GM19395 (cell line): ENCODE data around the gene ICAM4.
"Not testable (repeated sequence)": the region's sequence is repeated elsewhere in the genome, so short reads cannot be mapped to it uniquely, and the experiment has no call there.

Experiments
- ATAC-seq: cut with Tn5 transposase; IDR thresholded peaks from one replicate; pipeline ENCODE4 v1.9.1; 2021; ENCODE audit warnings: mild to moderate bottlenecking, moderate library complexity; ENCODE audit not compliant: unreplicated experiment

ICAM4 gene

DNA sequence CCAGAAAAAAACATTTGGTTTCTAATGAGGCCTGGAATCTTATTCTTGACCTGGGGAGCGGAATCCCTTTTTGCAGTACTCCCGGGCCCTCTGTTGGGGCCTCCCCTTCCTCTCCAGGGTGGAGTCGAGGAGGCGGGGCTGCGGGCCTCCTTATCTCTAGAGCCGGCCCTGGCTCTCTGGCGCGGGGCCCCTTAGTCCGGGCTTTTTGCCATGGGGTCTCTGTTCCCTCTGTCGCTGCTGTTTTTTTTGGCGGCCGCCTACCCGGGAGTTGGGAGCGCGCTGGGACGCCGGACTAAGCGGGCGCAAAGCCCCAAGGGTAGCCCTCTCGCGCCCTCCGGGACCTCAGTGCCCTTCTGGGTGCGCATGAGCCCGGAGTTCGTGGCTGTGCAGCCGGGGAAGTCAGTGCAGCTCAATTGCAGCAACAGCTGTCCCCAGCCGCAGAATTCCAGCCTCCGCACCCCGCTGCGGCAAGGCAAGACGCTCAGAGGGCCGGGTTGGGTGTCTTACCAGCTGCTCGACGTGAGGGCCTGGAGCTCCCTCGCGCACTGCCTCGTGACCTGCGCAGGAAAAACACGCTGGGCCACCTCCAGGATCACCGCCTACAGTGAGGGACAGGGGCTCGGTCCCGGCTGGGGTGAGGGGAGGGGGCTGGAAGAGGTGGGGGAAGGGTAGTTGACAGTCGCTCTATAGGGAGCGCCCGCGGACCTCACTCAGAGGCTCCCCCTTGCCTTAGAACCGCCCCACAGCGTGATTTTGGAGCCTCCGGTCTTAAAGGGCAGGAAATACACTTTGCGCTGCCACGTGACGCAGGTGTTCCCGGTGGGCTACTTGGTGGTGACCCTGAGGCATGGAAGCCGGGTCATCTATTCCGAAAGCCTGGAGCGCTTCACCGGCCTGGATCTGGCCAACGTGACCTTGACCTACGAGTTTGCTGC lies at the start of gene ICAM4:
ICAM4 (plus strand) TSS at position 153 of the 935 bp plus-strand sequence; CDS start at position 211, 58 bp downstream.
- ATAC-seq = no peak

GRCh38 chr19:10237702-10238101 lies 49.1 kb upstream of the ICAM4 start:
- no peak for ATAC-seq

- ATAC-seq = no peak
Observed at GRCh38 chr19:10238172-10238783, 48.5 kb upstream of the ICAM4 start.

DNA sequence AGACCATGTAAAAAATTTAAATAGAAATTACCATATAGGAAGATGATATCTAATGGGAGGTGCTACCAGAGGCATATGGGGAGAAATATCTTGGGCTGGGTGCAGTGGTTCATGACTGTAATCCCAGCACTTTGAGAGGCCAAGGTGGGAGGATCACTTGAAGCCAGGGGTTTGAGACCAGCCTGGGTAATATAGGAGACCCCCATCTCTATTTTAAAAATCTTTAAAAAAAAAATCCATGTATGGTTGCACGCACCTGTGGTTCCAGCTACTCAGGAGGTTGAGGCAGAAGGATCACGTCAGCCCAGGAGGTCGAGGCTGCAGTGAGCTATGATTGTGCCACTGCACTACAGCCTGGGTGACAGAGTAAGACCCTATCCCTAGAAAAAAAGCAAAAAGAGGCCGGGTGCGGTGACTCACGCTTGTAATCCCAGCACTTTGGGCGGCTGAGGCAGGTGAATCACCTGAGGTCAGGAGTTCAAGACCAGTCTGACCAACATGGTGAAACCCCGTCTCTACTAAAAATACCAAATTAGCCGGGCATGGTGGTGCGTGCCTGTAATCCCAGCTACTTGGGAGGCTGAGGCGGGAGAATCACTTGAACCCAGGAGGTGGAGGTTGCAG lies 44.8 kb upstream of the ICAM4 start:
- ATAC-seq = not testable (repeated sequence)

DNA sequence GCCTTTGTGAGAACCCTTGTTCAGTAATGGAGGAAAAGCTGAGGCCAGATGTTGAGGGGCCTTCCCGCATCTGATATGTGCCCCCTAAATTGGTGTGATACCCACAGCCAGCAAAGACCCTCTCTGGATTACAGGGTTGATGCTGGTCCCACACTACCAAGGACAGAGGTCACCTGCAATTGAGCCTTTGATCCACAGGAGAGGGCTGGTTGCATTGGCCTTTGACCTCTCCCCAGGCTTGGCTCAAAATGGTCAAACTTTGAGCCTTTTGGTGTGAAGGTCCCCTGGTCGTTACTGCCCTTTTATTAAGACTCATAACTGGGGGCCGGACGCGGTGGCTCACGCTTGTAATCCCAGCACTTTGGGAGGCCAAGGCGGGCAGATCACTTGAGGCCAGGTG lies 43.1 kb upstream of the ICAM4 start:
- ATAC-seq = no peak

DNA sequence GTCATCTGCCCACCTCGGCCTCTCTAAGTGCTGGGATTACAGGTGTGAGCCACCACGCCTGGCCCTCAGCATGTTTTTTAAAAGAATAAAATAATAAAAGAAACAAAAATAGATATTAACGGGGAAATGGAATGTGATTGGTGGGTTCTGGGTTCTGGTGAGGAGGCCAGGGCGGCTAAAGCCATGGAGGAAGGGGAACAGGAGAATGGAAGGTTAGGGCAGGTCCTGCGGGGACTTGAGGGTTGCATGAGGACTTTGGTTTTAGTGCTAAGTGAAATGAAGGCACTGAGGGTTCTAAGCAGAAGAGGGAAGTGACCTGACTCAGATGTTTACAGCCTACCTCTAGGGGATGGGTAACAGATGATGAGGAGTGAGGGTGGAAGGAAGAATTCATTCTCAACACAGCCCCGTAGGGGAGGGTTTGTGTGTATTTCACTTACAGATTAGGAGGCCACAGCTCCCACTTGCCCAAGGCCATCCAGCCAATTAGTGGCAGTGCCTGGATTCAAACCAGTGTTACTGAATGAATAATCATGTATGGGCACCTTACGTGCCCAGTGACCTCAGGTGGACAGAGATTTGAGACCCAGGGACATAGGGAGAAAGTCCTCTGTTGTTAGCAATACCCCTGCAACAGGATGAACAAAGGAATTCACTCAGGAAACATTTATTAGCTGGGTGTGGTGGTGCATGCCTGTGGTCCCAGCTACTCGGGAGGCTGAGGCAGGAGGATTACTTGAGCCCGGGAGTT lies 41.4 kb upstream of the ICAM4 start:
- no peak for ATAC-seq

- ATAC-seq = no peak
Observed at GRCh38 chr19:10246511-10246910, 40.2 kb upstream of the ICAM4 start.

DNA sequence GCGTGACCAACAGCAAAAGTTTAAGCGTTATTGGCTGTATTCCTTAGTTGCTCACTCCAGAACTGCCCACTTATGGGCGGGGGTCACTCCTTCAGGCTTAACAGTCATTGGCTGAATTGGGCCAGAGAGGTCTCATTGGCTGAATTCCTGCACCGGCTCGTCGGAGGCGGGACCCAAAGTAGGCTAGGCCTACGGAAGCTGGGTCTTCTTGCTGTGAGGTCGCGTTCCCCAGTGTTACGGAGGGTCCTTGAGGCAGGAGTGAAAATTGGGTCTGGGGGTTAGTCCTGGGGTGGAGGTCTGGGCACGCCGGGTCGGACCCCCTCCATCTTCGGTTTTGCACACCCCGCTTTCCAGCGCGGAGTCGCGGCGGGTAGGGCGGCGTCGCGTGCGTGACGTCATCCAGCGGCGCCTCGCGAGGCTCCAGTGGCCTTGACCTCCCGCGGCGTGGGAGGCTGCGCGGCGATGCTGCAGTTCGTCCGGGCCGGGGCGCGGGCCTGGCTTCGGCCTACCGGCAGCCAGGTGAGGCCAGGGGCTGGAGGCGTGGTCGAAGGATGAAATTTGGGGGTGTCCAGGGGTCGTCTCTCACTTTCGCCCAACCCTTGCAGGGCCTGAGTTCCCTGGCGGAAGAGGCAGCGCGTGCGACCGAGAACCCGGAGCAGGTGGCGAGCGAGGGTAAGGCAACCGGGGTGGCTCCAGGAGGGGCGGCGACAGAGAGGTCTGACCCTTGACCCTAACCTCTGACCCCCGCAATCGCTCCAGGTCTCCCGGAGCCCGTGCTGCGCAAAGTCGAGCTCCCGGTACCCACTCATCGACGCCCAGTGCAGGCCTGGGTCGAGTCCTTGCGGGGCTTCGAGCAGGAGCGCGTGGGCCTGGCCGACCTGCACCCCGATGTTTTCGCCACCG lies 34.7 kb upstream of the ICAM4 start, which contains the start of gene MRPL4:
MRPL4 (plus strand) TSS at position 423 of the 903 bp plus-strand sequence; CDS start at position 463, 40 bp downstream.
- ATAC-seq = peak; percentile 83

DNA sequence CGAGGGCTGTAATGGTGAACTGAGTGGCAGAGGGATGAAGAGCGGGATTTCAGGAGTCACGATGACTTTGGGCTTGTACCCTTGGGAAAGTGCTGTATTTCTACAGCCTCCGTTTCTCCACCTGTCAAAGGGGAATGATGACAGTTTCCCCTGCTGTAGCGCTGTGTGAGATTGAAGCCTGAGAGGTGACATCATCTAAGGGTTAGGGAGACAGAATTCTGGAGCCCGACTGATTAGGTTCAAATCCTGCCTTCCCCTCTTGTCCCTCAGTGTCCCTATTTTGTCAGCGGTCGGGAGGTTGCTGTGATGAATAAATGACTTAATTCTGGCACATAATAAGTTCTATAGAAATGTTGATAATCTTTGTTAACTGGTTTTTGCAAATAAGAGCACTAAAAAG lies 34.0 kb upstream of the ICAM4 start:
- ATAC-seq = no peak

- ATAC-seq = no peak
Observed at GRCh38 chr19:10254244-10254643, 32.5 kb upstream of the ICAM4 start.

GRCh38 chr19:10255358-10255757 lies 31.4 kb upstream of the ICAM4 start:
- no peak for ATAC-seq

DNA sequence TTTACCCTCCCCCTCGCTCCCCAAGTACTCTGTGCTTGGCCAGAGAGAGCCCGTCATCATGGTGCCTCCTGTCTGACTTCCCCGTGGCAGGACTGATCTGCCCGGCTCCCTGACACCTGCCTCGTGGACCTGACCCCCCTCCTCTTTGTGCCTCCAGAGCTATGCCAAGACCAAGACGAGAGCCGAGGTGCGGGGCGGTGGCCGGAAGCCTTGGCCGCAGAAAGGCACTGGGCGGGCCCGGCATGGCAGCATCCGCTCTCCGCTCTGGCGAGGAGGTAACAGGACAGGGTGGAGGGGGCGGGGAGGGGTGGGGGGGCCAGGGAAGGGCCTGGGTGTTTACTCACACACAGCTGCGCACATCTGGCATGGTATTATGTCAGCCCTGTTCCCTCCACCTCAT lies 30.2 kb upstream of the ICAM4 start:
- no peak for ATAC-seq

GRCh38 chr19:10256970-10257615 lies 29.7 kb upstream of the ICAM4 start:
- no peak for ATAC-seq

GRCh38 chr19:10258080-10258710 lies 28.6 kb upstream of the ICAM4 start:
- no peak for ATAC-seq

DNA sequence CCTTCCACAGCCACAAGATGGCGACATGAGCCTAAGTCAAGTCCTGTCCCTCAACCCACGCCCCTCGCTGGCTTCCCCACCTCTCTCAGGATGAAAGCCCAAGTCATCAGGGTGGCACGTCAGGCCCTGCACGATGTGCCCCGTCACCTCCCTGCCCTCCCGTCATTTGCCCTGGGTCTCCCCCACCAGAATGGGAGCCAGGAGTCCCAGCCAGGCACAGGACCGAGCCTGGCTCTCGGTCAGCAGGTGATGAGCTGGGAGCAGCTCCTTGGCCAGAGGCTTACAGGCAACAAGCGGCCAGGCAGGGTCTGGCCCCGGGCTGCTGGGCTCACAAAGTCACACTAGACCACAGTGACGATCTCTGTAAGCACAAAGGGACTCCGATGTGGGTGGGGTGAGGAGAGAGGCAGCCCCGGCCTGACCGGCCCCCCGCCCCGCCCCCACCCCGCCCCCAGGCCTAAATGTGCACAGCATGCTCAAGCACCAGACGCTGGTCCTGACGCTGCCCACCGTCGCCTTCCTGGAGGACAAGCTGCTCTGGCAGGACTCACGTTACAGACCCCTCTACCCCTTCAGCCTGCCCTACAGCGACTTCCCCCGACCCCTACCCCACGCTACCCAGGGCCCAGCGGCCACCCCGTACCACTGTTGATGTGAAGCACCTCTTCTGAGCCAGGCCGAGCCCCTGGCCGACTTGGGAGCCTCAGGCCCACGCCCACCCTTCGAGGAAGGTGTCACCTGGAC lies 27.4 kb upstream of the ICAM4 start:
- peak; percentile 54 for ATAC-seq

DNA sequence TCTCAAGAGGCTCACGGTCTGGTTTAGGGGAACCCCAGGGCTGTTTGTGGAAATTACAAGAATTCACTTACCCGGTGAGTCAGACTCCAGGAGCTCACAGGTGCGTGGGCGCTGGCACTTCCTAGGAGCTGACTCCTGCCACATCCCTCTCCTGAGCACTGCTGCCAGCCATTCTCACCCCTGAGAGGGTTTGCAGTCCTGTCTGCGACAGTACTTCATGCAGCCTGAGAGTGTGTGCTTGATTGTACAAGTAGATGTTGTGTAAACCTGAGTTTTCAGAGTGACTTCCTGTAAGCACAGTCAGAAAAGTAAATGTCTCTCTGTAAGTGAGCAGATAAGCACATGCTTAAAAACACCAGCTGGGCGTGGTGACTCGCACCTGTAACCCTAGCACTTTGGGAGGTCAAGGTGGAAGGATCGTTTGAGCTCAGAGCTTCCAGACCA lies 26.6 kb upstream of the ICAM4 start:
- no peak for ATAC-seq

DNA sequence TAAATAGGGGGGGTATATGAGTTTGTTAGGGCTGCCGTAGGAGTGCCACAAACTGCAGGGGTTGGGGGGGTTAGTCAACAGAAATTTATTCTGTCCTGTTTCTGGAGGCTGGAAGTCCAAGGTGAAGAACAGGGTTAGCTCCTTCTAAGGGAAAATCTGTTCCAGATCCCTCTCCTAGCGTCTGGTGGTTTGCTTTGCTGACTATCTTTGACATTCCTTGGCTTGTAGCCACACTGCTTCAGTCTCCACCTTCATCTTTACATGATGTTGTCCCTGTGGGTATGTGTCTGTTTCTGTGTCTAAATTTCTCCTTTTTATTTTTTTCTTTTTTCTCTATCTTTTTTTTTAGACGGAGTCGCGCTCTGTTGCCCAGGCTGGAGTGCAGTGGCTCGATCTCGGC lies 24.0 kb upstream of the ICAM4 start:
- ATAC-seq = no peak

DNA sequence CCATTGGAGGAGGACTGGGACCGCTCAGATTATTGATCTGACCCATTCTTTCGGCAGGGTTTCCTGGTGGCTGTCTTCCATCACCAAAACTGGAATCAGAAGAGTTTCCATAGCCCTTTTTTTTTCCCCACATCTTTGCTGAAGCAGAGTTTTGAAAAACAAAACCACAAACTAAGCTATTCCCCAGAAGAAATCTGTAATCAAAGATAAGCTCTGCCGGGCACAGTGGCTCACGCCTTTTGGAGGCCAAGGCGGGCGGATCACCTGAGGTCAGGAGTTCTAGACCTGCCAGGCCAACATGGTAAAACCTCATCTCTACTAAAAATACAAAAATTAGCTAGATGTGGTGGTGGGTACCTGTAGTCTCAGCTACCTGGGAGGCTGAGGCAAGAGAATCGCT lies 20.0 kb upstream of the ICAM4 start:
- no peak for ATAC-seq
